Loucy (cell line): ENCODE measurements around the gene HYLS1.

Experiments
- H2AFZ ChIP-seq: fragments of 200-600 bp; sonication (generic); 2 replicates; pipeline ENCODE4 v1.6.0; 2016; ENCODE audit warnings: antibody characterized with exemption, mild to moderate bottlenecking, low read length, moderate library complexity
- H3F3A ChIP-seq: fragments of 200-600 bp; 2 replicates; pipeline ENCODE4 v1.6.0; 2016; ENCODE audit warnings: antibody characterized with exemption, low read depth, mild to moderate bottlenecking
- H3K27me3 ChIP-seq: fragments of 200-600 bp; sonication (generic); 2 replicates; pipeline ENCODE4 v1.6.1; 2014; ENCODE audit warnings: low read length, mild to moderate bottlenecking; ENCODE audit not compliant: insufficient read depth, poor library complexity, severe bottlenecking
- H3K36me3 ChIP-seq: fragments of 200-600 bp; sonication (generic); 2 replicates; pipeline ENCODE4 v1.6.1; 2016; ENCODE audit warnings: low read length; ENCODE audit not compliant: insufficient read depth
- H3K4me1 ChIP-seq: fragments of 200-600 bp; sonication (generic); 2 replicates; pipeline ENCODE4 v1.5.1; 2014; ENCODE audit warnings: low read length, mild to moderate bottlenecking; ENCODE audit not compliant: insufficient read depth, poor library complexity, severe bottlenecking
- H3K4me2 ChIP-seq: fragments of 200-600 bp; sonication (generic); 2 replicates; pipeline ENCODE4 v1.6.0; 2014; ENCODE audit warnings: antibody characterized with exemption, low read length, low read depth, mild to moderate bottlenecking; ENCODE audit not compliant: poor library complexity, severe bottlenecking
- H3K4me3 ChIP-seq: fragments of 200-600 bp; sonication (generic); 2 replicates; pipeline ENCODE4 v1.5.1; 2014; ENCODE audit warnings: low read length, mild to moderate bottlenecking, mixed read lengths; ENCODE audit not compliant: poor library complexity, severe bottlenecking
- H3K79me2 ChIP-seq: fragments of 200-600 bp; sonication (generic); 2 replicates; pipeline ENCODE4 v1.6.1; 2014; ENCODE audit warnings: low read length; ENCODE audit not compliant: insufficient read depth
- H3K9ac ChIP-seq: fragments of 200-600 bp; sonication (generic); 2 replicates; pipeline ENCODE4 v1.6.0; 2014; ENCODE audit warnings: mild to moderate bottlenecking, low read depth, low read length, moderate library complexity; ENCODE audit not compliant: poor library complexity, severe bottlenecking
- H3K9me2 ChIP-seq: fragments of 200-600 bp; sonication (generic); replicated peaks from 2 replicates; pipeline ENCODE4 v1.6.1; 2016; ENCODE audit warnings: low read depth, low read length, mixed read lengths
- H3K9me3 ChIP-seq: fragments of 200-600 bp; sonication (generic); 2 replicates; pipeline ENCODE4 v1.6.1; 2014; ENCODE audit warnings: mild to moderate bottlenecking, antibody characterized with exemption, low read length, low read depth; ENCODE audit not compliant: insufficient read depth
- H4K20me1 ChIP-seq: fragments of 200-600 bp; sonication (generic); 2 replicates; pipeline ENCODE4 v1.6.0; 2014; ENCODE audit warnings: antibody characterized with exemption, low read length, mild to moderate bottlenecking; ENCODE audit not compliant: insufficient read depth, poor library complexity, severe bottlenecking
- CTCF ChIP-seq: fragments of 200-600 bp; sonication (generic); conservative IDR thresholded peaks from 2 replicates; pipeline ENCODE4 v1.5.1; 2014; ENCODE audit warnings: mild to moderate bottlenecking, antibody characterized with exemption, low read length
- EZH2phosphoT487 ChIP-seq: fragments of 200-600 bp; IDR thresholded peaks from 2 replicates; pipeline ENCODE4 v1.6.1; 2018; ENCODE audit warnings: antibody characterized with exemption, mild to moderate bottlenecking, moderate library complexity, borderline replicate concordance

Gene HYLS1

GRCh38 chr11:125950178-125950490 lies 62.7 kb downstream of the HYLS1 start:
- Histone ChIP-seq H3K9ac (no peak overlapping the region), H4K20me1 (no peaks in the 10 kb centered on the region), H2AFZ (no peak overlapping the region), H3K27me3 (no peaks in the 10 kb centered on the region), H3K4me3 (no peak overlapping the region), H3K79me2 (no peaks in the 10 kb centered on the region), H3K36me3 (no peaks in the 10 kb centered on the region), H3F3A (no peaks in the 10 kb centered on the region), H3K4me2 (no peak overlapping the region), H3K9me3 (no peaks in the 10 kb centered on the region), H3K4me1 (no peaks in the 10 kb centered on the region), H3K9me2 (no peaks in the 10 kb centered on the region)
- TF ChIP-seq EZH2phosphoT487 (no peak), CTCF (no peak)
